HG02870 (cell line): ENCODE results near the gene EIF5A.
A peak's percentile ranks its signal among the peaks of the same experiment; 100 is the strongest.

Experiments used
- ATAC-seq: cut with Tn5 transposase; IDR thresholded peaks from one replicate; pipeline ENCODE4 v1.9.1; 2021; ENCODE audit warnings: mild to moderate bottlenecking, moderate library complexity; ENCODE audit not compliant: unreplicated experiment

EIF5A gene

GRCh38 chr17:7306911-7307685, at the start of gene EIF5A:
TSS of gene EIF5A (plus strand) at chr17:7307628. CDS start at chr17:7309636, 2,008 bp downstream.
- ATAC-seq: peak; percentile 68

GRCh38 chr17:7258731-7259554, 48.5 kb upstream of the EIF5A start:
- no peak for ATAC-seq

GRCh38 chr17:7259555-7259889, 47.9 kb upstream of the EIF5A start:
- ATAC-seq: no peak

- ATAC-seq: no peak
Measured at GRCh38 chr17:7260151-7260550, 47.3 kb upstream of the EIF5A start.

GRCh38 chr17:7260651-7261378, 46.6 kb upstream of the EIF5A start:
- no peak for ATAC-seq

- no peak for ATAC-seq
Measured at GRCh38 chr17:7261379-7262191, 45.8 kb upstream of the EIF5A start.

- no peak for ATAC-seq
Measured at GRCh38 chr17:7262192-7262934, 45.1 kb upstream of the EIF5A start, which contains the start of gene CLDN7. TSS of gene CLDN7 (minus strand) at chr17:7262478. CDS start at chr17:7262043, 435 bp downstream.

GRCh38 chr17:7262935-7263800, 44.3 kb upstream of the EIF5A start:
- ATAC-seq: no peak

- ATAC-seq: no peak
Measured at GRCh38 chr17:7263801-7264078, 43.7 kb upstream of the EIF5A start.

GRCh38 chr17:7266784-7267183, 40.6 kb upstream of the EIF5A start:
- ATAC-seq: no peak

- ATAC-seq: no peak
Measured at GRCh38 chr17:7279448-7279847, 28.0 kb upstream of the EIF5A start.

- ATAC-seq: no peak
Measured at GRCh38 chr17:7280519-7281073, 26.8 kb upstream of the EIF5A start.

GRCh38 chr17:7281074-7281952, 26.1 kb upstream of the EIF5A start, which contains the start of gene SLC2A4:
TSS of gene SLC2A4 (plus strand) at chr17:7281718. CDS start at chr17:7281935, 217 bp downstream.
- peak; percentile 77 for ATAC-seq

GRCh38 chr17:7281953-7282751, 25.3 kb upstream of the EIF5A start:
- no peak for ATAC-seq

GRCh38 chr17:7282752-7283321, 24.6 kb upstream of the EIF5A start:
- no peak for ATAC-seq

- no peak for ATAC-seq
Measured at GRCh38 chr17:7283471-7284216, 23.8 kb upstream of the EIF5A start.
